ENCODE results near the gene CENPU.
"Not testable (repeated sequence)": the region's sequence is repeated elsewhere in the genome, so short reads cannot be mapped to it uniquely, and the experiment has no call there.

CENPU gene

DNA sequence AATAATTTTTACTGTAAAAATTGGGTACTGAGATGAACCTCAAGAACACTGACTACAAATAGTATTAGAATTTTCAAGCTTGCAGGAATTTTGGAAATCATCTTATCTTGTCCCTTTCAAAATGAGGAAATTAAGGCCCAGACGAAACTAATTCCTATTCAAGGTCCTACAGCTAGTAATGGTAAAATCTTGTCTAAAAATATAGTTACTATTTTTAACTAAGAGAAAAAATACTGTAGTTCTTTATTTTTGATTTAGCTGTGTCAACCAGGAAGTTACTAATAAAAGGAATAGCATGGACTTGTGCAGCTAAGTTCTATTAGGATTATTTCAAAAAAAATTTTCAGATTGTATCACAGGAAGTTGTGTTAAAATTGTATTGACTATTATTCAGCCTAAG is 71.7 kb downstream of the CENPU start:
- H3K4me3 ChIP-seq (IDR thresholded peaks at IDR 0.05; ENCODE audit: insufficient read depth, low read depth, low read length) = no peak overlapping the region
- H3K79me2 ChIP-seq (ENCODE audit: insufficient read depth, low read depth) = no peaks in the 10 kb centered on the region
- no peaks in the 10 kb centered on the region for H3K36me3 ChIP-seq (ENCODE audit: insufficient read depth)
- H3K9ac ChIP-seq = no peak overlapping the region
- H3K4me1 ChIP-seq (ENCODE audit: low read depth, poor library complexity, severe bottlenecking) = peaks cover 13% of the 10 kb centered on the region
- no peak for TF ChIP-seq CTCF (conservative IDR thresholded peaks at IDR 0.05; ENCODE audit: low read depth, low read length)
- no peak overlapping the region for H3K27ac ChIP-seq
- H4K20me1 ChIP-seq (ENCODE audit: insufficient read depth) = no peaks in the 10 kb centered on the region; the same call in 1 of the 2 replicates
- H3K4me2 ChIP-seq = no peak overlapping the region
- no peaks in the 10 kb centered on the region for H3K27me3 ChIP-seq (ENCODE audit: insufficient read depth, low read depth)
- H2AFZ ChIP-seq (ENCODE audit: low read depth) = no peak overlapping the region

DNA sequence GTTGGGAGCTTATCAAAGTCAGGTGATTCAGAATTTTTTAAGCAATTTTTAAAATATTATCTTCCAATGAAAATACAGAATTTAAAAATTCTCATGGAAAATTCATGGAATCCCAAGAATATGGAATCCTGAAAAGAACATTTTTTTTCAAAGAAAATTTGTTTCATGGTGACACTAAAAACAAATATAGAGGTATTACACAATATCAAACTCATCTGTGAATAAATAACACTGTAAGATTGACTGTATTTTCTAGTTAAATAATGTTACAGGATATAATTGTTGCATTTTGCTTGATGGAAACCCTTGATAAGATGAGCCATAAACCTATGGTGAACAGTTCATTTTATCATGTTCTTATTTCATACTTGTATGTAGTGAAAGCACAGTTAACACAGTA is 72.9 kb downstream of the CENPU start:
- Histone ChIP-seq H3K27ac (no peak overlapping the region), H4K20me1 (ENCODE audit: insufficient read depth) (no peaks in the 10 kb centered on the region; the same call in 1 of the 2 replicates), H3K27me3 (ENCODE audit: insufficient read depth, low read depth) (no peaks in the 10 kb centered on the region), H3K79me2 (ENCODE audit: insufficient read depth, low read depth) (no peaks in the 10 kb centered on the region), H3K9ac (no peak overlapping the region), H3K4me2 (no peak overlapping the region), H2AFZ (ENCODE audit: low read depth) (no peak overlapping the region), H3K4me3 (IDR thresholded peaks at IDR 0.05; ENCODE audit: insufficient read depth, low read depth, low read length) (no peak overlapping the region), H3K36me3 (ENCODE audit: insufficient read depth) (no peaks in the 10 kb centered on the region), H3K4me1 (ENCODE audit: low read depth, poor library complexity, severe bottlenecking) (peaks cover under 1% of the 10 kb centered on the region)
- no peak for TF ChIP-seq CTCF (conservative IDR thresholded peaks at IDR 0.05; ENCODE audit: low read depth, low read length)

GRCh38 chr4:184657820-184658219 is 76.1 kb downstream of the CENPU start:
- H3K36me3 ChIP-seq (ENCODE audit: insufficient read depth); H2AFZ ChIP-seq (ENCODE audit: low read depth); H3K27ac ChIP-seq; H3K9ac ChIP-seq; H3K79me2 ChIP-seq (ENCODE audit: insufficient read depth, low read depth); H3K4me1 ChIP-seq (ENCODE audit: low read depth, poor library complexity, severe bottlenecking); H4K20me1 ChIP-seq (ENCODE audit: insufficient read depth); H3K27me3 ChIP-seq (ENCODE audit: insufficient read depth, low read depth); H3K4me3 ChIP-seq (IDR thresholded peaks at IDR 0.05; ENCODE audit: insufficient read depth, low read depth, low read length); H3K4me2 ChIP-seq: not testable (repeated sequence)

GRCh38 chr4:184657144-184657543 is 76.8 kb downstream of the CENPU start:
- H3K4me3 ChIP-seq (IDR thresholded peaks at IDR 0.05; ENCODE audit: insufficient read depth, low read depth, low read length) = no peak overlapping the region
- no peaks in the 10 kb centered on the region for H3K27me3 ChIP-seq (ENCODE audit: insufficient read depth, low read depth)
- no peak for TF ChIP-seq CTCF (conservative IDR thresholded peaks at IDR 0.05; ENCODE audit: low read depth, low read length)
- H2AFZ ChIP-seq (ENCODE audit: low read depth) = no peak overlapping the region
- no peaks in the 10 kb centered on the region for H3K4me1 ChIP-seq (ENCODE audit: low read depth, poor library complexity, severe bottlenecking)
- no peak overlapping the region for H3K27ac ChIP-seq
- no peaks in the 10 kb centered on the region for H3K79me2 ChIP-seq (ENCODE audit: insufficient read depth, low read depth)
- H3K9ac ChIP-seq = no peak overlapping the region
- no peaks in the 10 kb centered on the region; the same call in 1 of the 2 replicates for H4K20me1 ChIP-seq (ENCODE audit: insufficient read depth)
- no peak overlapping the region for H3K4me2 ChIP-seq
- no peaks in the 10 kb centered on the region for H3K36me3 ChIP-seq (ENCODE audit: insufficient read depth)

GRCh38 chr4:184655889-184656869 is 77.7 kb downstream of the CENPU start:
- Histone ChIP-seq H4K20me1 (ENCODE audit: insufficient read depth) (no peaks in the 10 kb centered on the region), H3K27me3 (ENCODE audit: insufficient read depth, low read depth) (no peaks in the 10 kb centered on the region), H3K4me2 (no peak overlapping the region), H3K4me1 (ENCODE audit: low read depth, poor library complexity, severe bottlenecking) (no peaks in the 10 kb centered on the region), H3K27ac (no peak overlapping the region), H2AFZ (ENCODE audit: low read depth) (no peak overlapping the region), H3K79me2 (ENCODE audit: insufficient read depth, low read depth) (no peaks in the 10 kb centered on the region), H3K4me3 (IDR thresholded peaks at IDR 0.05; ENCODE audit: insufficient read depth, low read depth, low read length) (no peak overlapping the region), H3K36me3 (ENCODE audit: insufficient read depth) (no peaks in the 10 kb centered on the region), H3K9ac (no peak overlapping the region)
- TF ChIP-seq CTCF (conservative IDR thresholded peaks at IDR 0.05; ENCODE audit: low read depth, low read length) = no peak
